Sigmoid colon (tissue), 3 donors: ENCODE data around the gene RUNX2.

ENCODE experiments used
- POLR2A ChIP-seq, 2 donors: fragments of 450-650 bp; IDR thresholded peaks; one replicate each; pipeline ENCODE4 v1.6.1; 2016; ENCODE audit warnings: antibody characterized with exemption in 2 of 2, mild to moderate bottlenecking in 2 of 2, moderate library complexity in 2 of 2
- TF ChIP-seq, protein P1 (sequence below), 4 experiments: fragments of 450-650 bp in 3 of 4; fragments of 200-600 bp in 1 of 4; IDR thresholded peaks; one replicate each; pipeline ENCODE4 v1.5.1; 2016 to 2019; ENCODE audit warnings: antibody characterized with exemption in 4 of 4, mild to moderate bottlenecking in 3 of 4, moderate library complexity in 2 of 4

DNA sequence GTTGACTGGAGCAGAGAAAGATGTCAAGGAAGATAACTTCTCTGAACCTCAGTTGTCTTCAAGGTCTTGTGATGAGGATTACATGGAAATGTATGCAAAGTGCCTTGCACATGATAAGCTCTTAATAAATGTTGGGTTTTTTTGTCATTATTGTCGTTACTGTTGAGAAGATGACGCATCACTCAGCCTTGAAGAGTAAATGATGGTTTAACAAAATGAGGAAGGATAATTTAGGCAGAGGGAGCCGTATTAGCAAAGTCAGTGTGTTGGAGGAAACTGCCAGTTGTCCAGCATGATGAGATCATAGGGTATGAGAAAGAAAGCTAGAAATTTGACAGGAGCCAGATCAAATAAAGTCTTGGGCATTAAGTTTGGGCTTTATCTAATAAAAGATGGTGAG lies 58.4 kb downstream of the RUNX2 start:
- no peak for TF ChIP-seq POLR2A (IDR thresholded peaks at IDR 0.05)
- TF ChIP-seq, protein P1, sequence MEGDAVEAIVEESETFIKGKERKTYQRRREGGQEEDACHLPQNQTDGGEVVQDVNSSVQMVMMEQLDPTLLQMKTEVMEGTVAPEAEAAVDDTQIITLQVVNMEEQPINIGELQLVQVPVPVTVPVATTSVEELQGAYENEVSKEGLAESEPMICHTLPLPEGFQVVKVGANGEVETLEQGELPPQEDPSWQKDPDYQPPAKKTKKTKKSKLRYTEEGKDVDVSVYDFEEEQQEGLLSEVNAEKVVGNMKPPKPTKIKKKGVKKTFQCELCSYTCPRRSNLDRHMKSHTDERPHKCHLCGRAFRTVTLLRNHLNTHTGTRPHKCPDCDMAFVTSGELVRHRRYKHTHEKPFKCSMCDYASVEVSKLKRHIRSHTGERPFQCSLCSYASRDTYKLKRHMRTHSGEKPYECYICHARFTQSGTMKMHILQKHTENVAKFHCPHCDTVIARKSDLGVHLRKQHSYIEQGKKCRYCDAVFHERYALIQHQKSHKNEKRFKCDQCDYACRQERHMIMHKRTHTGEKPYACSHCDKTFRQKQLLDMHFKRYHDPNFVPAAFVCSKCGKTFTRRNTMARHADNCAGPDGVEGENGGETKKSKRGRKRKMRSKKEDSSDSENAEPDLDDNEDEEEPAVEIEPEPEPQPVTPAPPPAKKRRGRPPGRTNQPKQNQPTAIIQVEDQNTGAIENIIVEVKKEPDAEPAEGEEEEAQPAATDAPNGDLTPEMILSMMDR (IDR thresholded peaks at IDR 0.05) = no peak
